Natural killer cell treated with Interleukin-12 subunit alpha and Interleukin-12 subunit beta and Interleukin-15 and Interleukin-18, amount 100 ng/mL, for 72 hours (primary cell): ENCODE measurements around the gene VMP1. TPM values are rescaled to one million over a fixed set of nuclear protein-coding genes. Genes with fewer than 3 reads are reported as not detected.
A peak's percentile ranks its signal among the peaks of the same experiment; 100 is the strongest.
"Not testable (repeated sequence)": the region's sequence is repeated elsewhere in the genome, so short reads cannot be mapped to it uniquely, and the experiment has no call there.

Source experiments
- ATAC-seq, 2 donors: fragments of 150-1000 bp; cut with Tn5 transposase in 1 of 2; sonication (Bioruptor Pico), chemical (Tn5 transposase) in 1 of 2; 2 replicates each; pipeline ENCODE4 v1.10.0; 2021
- DNase-seq: peaks from one replicate; pipeline ENCODE4 v3.0.0; 2022; ENCODE audit warnings: low spot score
- H3K27ac Mint-ChIP-seq, 2 donors: 1 replicate in 1 of 2; 2 replicates in 1 of 2; pipeline ENCODE4 v1.8.0; 2022; ENCODE audit warnings: mixed read lengths in 2 of 2, mild to moderate bottlenecking in 1 of 2, moderate library complexity in 1 of 2
- H3K27me3 Mint-ChIP-seq, 2 donors: 1 replicate in 1 of 2; 2 replicates in 1 of 2; pipeline ENCODE4 v1.8.0; 2022; ENCODE audit warnings: mixed read lengths in 2 of 2
- H3K36me3 Mint-ChIP-seq: one replicate; pipeline ENCODE4 v1.8.0; 2022; ENCODE audit warnings: mixed read lengths
- H3K4me1 Mint-ChIP-seq, 2 donors: 1 replicate in 1 of 2; 2 replicates in 1 of 2; pipeline ENCODE4 v1.8.0; 2022; ENCODE audit warnings: low read depth in 2 of 2, mixed read lengths in 2 of 2, mild to moderate bottlenecking in 1 of 2
- H3K4me3 Mint-ChIP-seq: one replicate; pipeline ENCODE4 v1.8.0; 2022; ENCODE audit warnings: mixed read lengths
- H3K9me3 Mint-ChIP-seq: 2 replicates; pipeline ENCODE4 v1.8.0; 2022; ENCODE audit warnings: mixed read lengths
- total RNA-seq, 2 donors: library from RNA; stranded (reverse); gene quantifications; one replicate each; pipeline ENCODE4 v1.2.3, GENCODE V29; 2022

VMP1 gene
- total RNA-seq, 2 donors from 2014 or later: 225 to 292 TPM

DNA sequence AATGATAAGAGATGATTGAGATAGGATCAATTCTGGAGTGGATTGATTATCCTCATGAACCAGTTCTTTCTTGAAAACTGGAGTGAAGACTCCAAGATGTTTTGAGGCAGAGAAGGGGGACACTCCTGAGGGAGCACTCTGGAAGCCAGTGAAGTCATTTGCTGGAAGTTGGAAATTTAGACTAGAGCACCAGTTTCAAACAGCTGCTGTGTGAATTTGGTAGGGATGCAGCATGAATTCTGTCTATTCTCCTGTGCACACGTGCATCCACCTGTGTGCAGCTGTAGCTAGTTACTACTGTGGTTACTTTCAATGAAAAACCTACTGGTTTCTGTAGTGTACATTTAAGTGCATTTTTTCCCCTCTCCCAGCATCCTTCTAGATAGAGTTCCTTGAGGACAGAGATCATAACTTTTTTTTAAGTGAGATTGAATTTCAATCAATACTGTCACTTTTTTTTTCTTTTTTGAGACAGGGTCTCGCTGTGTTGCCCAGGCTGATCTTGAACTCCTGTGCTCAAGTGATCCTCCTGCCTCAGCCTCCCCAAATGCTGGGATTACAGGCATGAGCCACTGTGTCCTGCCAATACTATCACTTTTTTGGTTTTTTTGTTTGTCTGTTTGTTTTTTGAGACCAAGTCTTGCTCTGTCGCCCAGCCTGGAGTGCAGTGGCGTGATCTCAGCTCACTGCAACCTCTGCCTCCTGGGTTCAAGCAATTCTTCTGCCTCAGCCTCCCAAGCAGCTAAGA, 119.4 kb downstream of the VMP1 start:
- DNase-seq: no peak
- peaks cover 14% of the 10 kb centered on the region for H3K36me3 Mint-ChIP-seq
- H3K27ac Mint-ChIP-seq: peak overlapping the region; percentile 100
- H3K4me1 Mint-ChIP-seq: peaks cover 52 to 53% of the 10 kb centered on the region in 2 donors
- H3K4me3 Mint-ChIP-seq: peak overlapping the region; percentile 86
- ATAC-seq: no peak
- no peaks in the 10 kb centered on the region for H3K9me3 Mint-ChIP-seq
- H3K27me3 Mint-ChIP-seq: no peaks in the 10 kb centered on the region

DNA sequence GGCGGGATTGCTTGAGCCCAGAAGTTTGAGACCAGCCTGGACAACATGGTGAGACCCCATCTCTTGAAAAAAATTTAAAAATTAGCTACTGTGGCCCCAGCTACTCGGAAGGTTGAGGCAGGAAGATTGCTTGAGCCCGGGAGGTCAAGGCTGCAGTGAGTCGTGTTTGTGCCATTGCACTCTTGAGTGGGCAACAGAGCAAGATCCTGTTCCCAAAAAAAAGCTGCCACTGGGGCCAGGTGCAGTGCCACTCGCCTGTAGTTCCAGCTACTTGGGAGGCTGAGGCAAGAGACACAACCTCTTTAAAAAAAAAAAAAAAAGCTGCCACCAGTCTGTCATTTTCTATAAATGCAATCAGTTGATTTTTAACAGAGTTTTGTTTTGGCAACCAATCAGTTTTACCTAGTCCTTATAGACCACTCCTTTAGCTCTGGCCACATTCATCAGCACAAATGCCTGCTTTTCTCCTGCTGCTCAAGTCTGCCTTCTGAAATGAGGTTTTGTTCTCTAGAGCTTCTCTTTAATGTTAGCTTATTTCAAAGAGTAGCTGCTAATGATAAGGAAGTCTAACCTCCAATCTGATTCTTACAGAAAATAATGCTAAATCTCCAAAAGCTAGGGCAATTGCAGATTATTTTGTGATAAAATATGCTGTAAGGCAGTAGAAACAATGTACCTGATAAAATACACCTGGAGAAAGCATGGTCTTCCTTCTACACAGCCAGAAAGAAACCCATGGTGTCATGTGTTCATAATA, 120.4 kb downstream of the VMP1 start:
- Mint-ChIP-seq H3K4me3 (peak overlapping the region; percentile 86), H3K9me3 (no peaks in the 10 kb centered on the region)
- no peak for ATAC-seq

DNA sequence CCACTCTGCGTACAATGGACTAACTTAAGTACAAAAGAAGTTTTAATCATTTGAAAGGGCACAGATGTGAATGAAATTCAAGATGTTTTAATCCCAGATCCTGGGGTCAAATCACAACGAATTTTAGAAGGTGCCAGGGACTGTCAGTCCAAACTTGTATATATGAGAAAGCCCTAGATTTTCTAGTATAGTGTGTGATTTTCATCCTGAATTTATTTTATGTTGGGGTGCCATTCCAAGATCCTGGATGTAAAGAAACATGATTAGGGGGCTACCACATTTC, 121.0 kb downstream of the VMP1 start:
- H3K4me1 Mint-ChIP-seq: peaks cover 57 to 59% of the 10 kb centered on the region in 2 donors
- peaks cover 9% of the 10 kb centered on the region for H3K36me3 Mint-ChIP-seq
- peak overlapping the region; percentile 100 for H3K27ac Mint-ChIP-seq
- DNase-seq (no peak), ATAC-seq (no peak)
- H3K9me3 Mint-ChIP-seq: no peaks in the 10 kb centered on the region
- peak overlapping the region; percentile 86 for H3K4me3 Mint-ChIP-seq
- H3K27me3 Mint-ChIP-seq: no peaks in the 10 kb centered on the region

More for the DNA sequence above, 120.4 kb downstream of the VMP1 start:
- peak overlapping the region; percentile 100 for H3K27ac Mint-ChIP-seq
- DNase-seq: no peak
- peaks cover 10% of the 10 kb centered on the region for H3K36me3 Mint-ChIP-seq
- peaks cover 52 to 54% of the 10 kb centered on the region in 2 donors for H3K4me1 Mint-ChIP-seq
- no peaks in the 10 kb centered on the region for H3K27me3 Mint-ChIP-seq

DNA sequence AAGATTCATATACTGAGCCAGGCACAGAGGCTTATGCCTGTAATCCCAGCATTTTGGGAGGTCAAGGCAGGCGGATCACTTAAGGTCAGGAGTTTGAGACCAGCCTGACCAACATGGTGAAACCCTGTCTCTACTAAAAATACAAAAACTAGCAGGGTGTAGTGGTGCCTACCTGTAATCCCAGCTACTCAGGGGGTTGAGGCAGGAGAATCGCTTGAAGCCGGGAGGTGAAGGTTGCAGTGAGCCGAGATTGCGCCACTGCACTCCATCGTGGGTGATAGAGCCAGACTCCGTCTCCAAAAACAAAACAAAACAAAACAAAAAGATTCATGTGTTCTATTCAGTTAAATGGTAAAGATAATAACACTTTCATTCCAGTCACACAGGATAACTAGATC, 121.4 kb downstream of the VMP1 start:
- peak overlapping the region; percentile 100 for H3K27ac Mint-ChIP-seq
- not testable (repeated sequence) for DNase-seq

DNA sequence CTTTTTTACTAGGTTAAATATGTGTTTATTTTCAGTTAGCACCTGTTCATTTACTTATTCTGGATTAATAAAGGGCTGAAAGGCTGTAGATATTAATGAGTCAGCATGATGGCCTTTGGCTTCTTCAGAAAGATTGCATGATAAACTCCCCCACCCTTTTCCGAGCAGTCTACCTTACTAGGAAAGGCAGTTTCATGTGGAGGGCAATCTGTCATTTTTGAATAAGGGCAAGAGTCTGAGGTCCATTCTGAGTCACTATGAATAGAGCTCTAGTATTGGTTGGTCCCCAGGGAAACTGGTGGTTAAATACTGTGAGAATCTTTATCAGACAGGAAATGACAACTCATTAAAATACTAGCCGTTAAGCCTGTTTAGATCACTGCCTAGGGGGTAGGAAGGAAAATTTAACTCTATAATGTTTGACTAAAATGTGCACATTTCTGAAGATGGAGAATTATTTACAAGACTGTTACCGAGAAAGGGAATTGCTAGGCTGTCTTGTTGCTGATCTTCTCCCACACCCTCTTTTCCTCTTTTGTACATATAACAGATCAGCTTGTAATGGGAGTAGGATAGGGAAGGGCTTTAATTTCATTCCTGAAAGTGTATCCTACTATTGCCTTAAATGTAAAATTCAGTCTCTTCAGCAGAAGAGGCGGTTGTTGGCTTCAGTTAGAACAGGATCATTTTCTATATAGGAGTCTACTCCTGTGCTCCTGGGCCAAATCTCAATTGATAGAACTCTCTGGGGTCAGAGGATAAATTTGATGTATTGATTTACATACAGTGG, 122.0 kb downstream of the VMP1 start:
- Mint-ChIP-seq H3K36me3 (peaks cover 9% of the 10 kb centered on the region), H3K27me3 (no peaks in the 10 kb centered on the region), H3K4me1 (peaks cover 60 to 64% of the 10 kb centered on the region in 2 donors), H3K9me3 (no peaks in the 10 kb centered on the region), H3K4me3 (peak overlapping the region; percentile 86), H3K27ac (peak overlapping the region; percentile 100)
- peak; percentile 84 for DNase-seq
- ATAC-seq: peak; percentile 93 to 95

More for the DNA sequence above, 121.4 kb downstream of the VMP1 start:
- H3K27me3 Mint-ChIP-seq, H3K36me3 Mint-ChIP-seq, H3K9me3 Mint-ChIP-seq: not testable (repeated sequence)
- Mint-ChIP-seq H3K4me1 (peaks cover 59 to 61% of the 10 kb centered on the region in 2 donors), H3K4me3 (peak overlapping the region; percentile 86)
- peak; percentile 37 to 53 for ATAC-seq

DNA sequence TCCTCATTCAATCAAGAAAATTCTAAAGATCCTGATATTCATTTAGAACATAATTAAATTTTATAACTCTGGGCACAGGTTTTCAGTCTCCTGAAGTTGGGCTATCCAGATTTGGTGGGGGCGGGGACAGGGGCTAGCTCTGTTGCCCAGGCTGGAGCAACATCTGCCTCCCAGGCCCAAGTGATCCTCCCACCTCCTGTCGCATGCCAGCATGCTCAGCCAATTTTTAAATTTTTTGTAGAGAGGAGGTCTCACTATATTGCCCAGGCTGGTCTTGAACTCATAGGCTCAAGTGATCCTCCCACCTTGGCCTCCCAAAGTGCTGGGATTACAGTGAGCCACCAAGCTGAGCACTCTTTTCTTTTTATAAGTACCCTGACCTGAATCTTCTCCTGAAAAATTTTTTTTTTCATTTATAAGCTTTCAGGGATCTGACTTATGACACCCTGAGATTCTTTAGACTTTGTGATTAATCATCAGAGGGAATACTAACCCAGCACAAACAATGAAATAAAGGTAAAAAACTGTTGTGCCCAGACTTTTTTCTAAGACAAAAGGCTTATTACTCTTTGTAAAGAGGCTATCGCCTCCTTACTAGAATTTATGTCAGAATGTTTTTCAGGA, 122.7 kb downstream of the VMP1 start:
- no peaks in the 10 kb centered on the region for H3K27me3 Mint-ChIP-seq
- DNase-seq: no peak
- H3K27ac Mint-ChIP-seq: peak overlapping the region; percentile 100

DNA sequence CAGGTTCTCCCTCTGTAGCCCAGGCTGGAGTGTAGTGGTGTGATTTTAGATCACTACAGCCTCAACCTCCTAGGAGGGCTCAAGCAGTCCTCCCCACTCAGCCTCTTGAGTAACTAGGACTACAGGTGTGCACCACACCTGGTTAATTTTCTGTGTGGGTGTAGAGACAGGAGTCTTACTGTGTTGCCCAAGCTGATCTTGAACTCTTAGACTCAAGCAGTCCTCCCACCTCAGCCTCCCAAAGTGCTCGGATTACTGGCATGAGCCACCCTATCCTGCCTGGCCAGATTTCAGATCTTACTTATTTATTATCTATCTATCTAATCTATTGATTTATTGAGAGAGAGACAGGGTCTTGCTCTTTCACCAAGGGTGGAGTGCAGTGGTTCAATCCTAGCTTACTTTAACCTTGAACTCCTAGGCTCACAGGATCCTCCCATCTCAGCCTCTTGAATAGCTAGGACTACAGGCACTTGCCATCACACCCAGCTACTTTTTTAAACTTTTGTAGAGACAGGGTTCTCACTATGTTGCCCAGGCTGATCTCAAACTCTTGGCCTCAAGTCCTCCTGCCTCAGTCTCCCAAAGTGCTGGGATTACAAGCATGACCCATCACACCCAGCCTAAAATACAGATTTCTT, 123.5 kb downstream of the VMP1 start:
- Mint-ChIP-seq H3K27ac (peak overlapping the region; percentile 100), H3K4me1 (peaks cover 52 to 57% of the 10 kb centered on the region in 2 donors)
- ATAC-seq: no peak

More for the DNA sequence above, 122.7 kb downstream of the VMP1 start:
- Mint-ChIP-seq H3K4me3 (peak overlapping the region; percentile 86), H3K36me3 (peaks cover 9% of the 10 kb centered on the region), H3K9me3 (no peaks in the 10 kb centered on the region), H3K4me1 (peaks cover 60 to 64% of the 10 kb centered on the region in 2 donors)
- peak in 1 of 2 donors; percentile 37 for ATAC-seq

DNA sequence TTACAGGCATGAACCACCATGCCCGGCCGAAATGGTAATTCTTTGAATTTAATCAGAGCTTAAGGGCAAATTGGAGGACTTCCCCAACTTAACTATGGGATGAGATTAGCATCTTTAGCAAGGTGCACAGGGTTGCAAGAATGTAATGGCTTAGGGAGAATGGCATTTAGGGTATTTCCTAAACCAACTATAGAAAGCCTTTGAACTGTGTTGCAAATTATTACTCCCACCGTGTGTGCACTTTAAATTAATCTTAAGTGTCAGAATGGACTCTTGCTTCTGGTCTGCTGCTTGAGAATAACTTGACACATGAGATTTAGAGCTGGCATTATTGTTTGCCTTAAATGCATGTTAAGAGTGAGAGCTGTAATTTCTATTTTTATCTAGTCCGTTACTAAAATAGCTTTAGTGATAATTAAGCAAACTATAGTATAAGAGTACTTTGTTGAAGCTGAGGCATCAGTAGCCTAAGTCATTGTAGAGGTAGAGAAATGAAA, 125.5 kb downstream of the VMP1 start:
- Mint-ChIP-seq H3K27me3 (no peaks in the 10 kb centered on the region), H3K27ac (peak overlapping the region; percentile 100), H3K9me3 (no peaks in the 10 kb centered on the region), H3K36me3 (peaks cover 1% of the 10 kb centered on the region), H3K4me3 (peak overlapping the region; percentile 45), H3K4me1 (peaks cover 52 to 53% of the 10 kb centered on the region in 2 donors)
- ATAC-seq: no peak
- no peak for DNase-seq

More for the DNA sequence above, 123.5 kb downstream of the VMP1 start:
- no peak for DNase-seq
- Mint-ChIP-seq H3K4me3 (peak overlapping the region; percentile 86), H3K36me3 (peaks cover 4% of the 10 kb centered on the region), H3K9me3 (no peaks in the 10 kb centered on the region), H3K27me3 (no peaks in the 10 kb centered on the region)

DNA sequence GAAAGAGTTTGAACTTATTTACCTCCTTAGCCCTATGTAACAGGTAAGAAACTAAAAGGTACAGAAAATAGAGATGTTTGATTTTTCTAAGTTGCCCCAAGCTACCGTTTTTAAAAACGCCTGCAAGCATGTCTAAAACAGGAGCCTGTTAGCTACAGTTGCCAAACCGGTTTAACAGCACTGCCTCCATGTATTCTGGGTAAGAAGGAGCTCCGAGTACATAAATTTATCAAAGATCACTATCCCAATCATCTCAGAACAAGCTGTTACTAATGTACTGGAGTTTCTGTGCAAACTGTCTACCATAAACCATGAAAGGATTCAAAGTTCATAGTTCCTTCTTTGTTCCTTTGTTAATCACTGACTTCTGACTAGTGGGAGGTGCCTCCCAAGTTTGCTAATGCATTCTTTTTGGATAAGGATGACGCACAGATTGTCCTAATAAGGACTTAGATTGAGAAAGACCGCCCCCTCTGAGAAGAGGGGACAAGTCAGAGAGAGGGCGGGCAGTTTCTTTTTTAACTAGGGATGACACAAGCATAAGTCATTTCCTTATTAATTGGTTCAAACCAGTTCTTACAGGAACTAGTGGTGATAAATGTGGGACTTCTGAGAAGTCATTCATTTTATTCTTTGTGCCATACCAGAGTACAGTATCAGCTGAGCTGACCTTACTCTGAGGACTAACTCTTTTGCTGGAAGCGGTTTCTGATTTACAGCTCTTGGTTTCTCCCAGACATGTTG, 130.0 kb downstream of the VMP1 start:
- Mint-ChIP-seq H3K4me1 (peaks cover 56 to 69% of the 10 kb centered on the region in 2 donors), H3K4me3 (peak overlapping the region; percentile 99), H3K36me3 (peaks cover 47% of the 10 kb centered on the region), H3K27me3 (no peaks in the 10 kb centered on the region), H3K9me3 (no peaks in the 10 kb centered on the region), H3K27ac (peak overlapping the region; percentile 100)
- DNase-seq (peak; percentile 91), ATAC-seq (peak; percentile 92 to 96)

DNA sequence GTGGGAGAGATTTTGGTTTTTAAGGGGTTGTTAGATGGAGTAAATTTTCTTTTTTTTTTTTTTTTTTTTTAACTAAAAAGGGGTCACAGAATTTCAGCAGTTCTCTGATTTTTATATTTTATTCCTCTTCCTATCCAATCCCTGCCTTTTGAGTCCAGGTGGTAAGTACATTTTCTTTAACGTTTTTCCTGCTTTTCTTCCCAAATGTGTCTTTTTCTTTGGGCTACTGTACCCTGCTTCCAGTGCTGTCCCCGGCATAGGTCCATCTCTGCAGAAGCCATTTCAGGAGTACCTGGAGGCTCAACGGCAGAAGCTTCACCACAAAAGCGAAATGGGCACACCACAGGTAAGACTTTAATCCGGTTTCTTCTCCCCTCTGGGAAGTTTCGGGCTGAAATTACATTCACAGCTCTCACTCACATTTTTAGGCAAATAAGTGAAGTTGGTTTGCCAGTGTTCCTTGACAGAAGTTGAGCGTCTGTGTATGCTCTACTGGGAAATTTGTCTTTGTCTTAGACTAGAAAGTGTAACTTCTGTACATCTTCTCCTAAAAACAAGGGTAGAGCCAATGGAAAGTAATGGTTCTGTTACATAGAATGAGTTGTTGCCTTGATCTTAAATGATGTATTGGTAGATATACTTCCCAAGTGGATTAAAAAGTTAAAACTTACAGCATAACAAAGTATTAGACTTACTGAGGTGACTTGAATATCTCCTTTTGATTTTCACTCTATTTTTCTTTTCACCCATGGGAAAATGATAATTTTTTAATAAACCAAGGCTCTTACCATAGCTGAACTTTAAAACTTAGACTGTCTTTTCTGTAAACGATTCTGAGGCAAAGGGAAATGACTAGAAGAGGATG, 130.8 kb downstream of the VMP1 start:
- DNase-seq: no peak
- ATAC-seq: no peak
- peaks cover 58 to 73% of the 10 kb centered on the region in 2 donors for H3K4me1 Mint-ChIP-seq
- H3K36me3 Mint-ChIP-seq: peaks cover 48% of the 10 kb centered on the region
- peak overlapping the region; percentile 99 for H3K4me3 Mint-ChIP-seq
- H3K27me3 Mint-ChIP-seq: no peaks in the 10 kb centered on the region
- H3K9me3 Mint-ChIP-seq: no peaks in the 10 kb centered on the region
- peak overlapping the region; percentile 100 for H3K27ac Mint-ChIP-seq

DNA sequence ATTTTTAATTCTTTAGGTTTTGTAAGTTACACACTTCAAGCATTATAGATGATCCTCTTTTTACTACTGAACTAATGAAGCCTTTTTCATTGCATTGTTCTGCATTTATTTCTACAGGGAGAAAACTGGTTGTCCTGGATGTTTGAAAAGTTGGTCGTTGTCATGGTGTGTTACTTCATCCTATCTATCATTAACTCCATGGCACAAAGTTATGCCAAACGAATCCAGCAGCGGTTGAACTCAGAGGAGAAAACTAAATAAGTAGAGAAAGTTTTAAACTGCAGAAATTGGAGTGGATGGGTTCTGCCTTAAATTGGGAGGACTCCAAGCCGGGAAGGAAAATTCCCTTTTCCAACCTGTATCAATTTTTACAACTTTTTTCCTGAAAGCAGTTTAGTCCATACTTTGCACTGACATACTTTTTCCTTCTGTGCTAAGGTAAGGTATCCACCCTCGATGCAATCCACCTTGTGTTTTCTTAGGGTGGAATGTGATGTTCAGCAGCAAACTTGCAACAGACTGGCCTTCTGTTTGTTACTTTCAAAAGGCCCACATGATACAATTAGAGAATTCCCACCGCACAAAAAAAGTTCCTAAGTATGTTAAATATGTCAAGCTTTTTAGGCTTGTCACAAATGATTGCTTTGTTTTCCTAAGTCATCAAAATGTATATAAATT, 132.3 kb downstream of the VMP1 start:
- peaks cover 62 to 72% of the 10 kb centered on the region in 2 donors for H3K4me1 Mint-ChIP-seq
- DNase-seq: no peak
- H3K9me3 Mint-ChIP-seq: no peaks in the 10 kb centered on the region
- no peaks in the 10 kb centered on the region for H3K27me3 Mint-ChIP-seq
- peak overlapping the region; percentile 100 for H3K27ac Mint-ChIP-seq
- H3K36me3 Mint-ChIP-seq: peaks cover 48% of the 10 kb centered on the region
- ATAC-seq: no peak
- peak overlapping the region; percentile 99 for H3K4me3 Mint-ChIP-seq
